Measurements from ENCODE around the gene SCAF1. TPM values are rescaled to one million over a fixed set of nuclear protein-coding genes. Genes with fewer than 3 reads are reported as not detected.

The SCAF1 gene
- total and polyA plus RNA-seq, 2 experiments from 2014 or later, result 19.7 to 53.7 TPM

DNA sequence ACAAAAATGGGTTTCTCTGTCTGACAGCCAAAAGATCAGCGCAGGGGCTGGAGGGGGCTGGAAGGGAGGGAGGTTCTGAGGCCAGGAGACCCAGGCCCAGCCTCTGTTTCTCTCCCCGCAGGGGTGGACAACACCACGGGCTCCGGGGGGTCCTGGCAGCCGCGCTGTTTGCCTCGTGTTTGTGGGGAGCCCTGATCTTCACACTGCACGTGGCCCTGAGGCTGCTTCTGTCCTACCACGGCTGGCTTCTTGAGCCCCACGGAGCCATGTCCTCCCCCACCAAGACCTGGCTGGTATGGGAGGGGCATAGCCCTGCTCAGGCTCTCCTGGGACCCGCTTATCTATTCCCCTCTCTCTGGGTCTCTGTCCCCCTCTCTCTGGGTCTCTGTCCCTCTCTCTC, 58.6 kb downstream of the SCAF1 start (continued):
- TF ChIP-seq REST (IDR thresholded peaks at IDR 0.05; ENCODE audit: unreplicated experiment), result no peak

DNA sequence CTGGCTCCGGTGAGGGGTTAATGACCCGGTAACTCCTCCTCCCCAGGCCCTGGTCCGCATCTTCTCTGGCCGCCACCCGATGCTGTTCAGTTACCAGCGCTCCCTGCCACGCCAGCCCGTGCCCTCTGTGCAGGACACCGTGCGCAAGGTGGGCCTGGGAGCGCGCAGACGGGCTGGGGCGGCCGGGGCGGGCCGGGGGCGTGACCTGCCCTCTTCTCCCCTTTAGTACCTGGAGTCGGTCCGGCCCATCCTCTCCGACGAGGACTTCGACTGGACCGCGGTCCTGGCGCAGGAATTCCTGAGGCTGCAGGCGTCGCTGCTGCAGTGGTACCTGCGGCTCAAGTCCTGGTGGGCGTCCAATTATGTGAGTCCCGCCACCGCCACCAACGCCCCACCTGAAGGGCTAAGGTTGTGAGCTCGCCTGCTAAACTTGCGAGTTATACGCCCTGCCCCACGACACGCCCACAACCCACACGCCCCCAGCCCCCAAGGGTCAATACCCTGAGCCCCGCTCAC, 59.3 kb downstream of the SCAF1 start:
- H3K36me3 ChIP-seq (ENCODE audit: insufficient read depth), result peaks cover 3% of the 10 kb centered on the region; the same call in 1 of the 2 replicates
- no peak overlapping the region for H3K4me3 ChIP-seq
- peaks cover 35% of the 10 kb centered on the region for H3K36me3 Mint-ChIP-seq (ENCODE audit: low read depth)
- H3K27ac Mint-ChIP-seq, result no peak overlapping the region
- no peaks in the 10 kb centered on the region for H3F3A ChIP-seq (replicated peaks; ENCODE audit: low read depth)
- no peaks in the 10 kb centered on the region for H3K27me3 ChIP-seq (ENCODE audit: insufficient read depth)
- no peaks in the 10 kb centered on the region for H3K9me3 Mint-ChIP-seq
- no peak overlapping the region for H2AFZ ChIP-seq
- no peaks in the 10 kb centered on the region for H3K79me2 ChIP-seq (replicated peaks; ENCODE audit: insufficient read depth)
- ATAC-seq, result peak; percentile 63
- no peaks in the 10 kb centered on the region for H3K9me2 ChIP-seq (ENCODE audit: insufficient read depth)
- peak; percentile 34 for DNase-seq (ENCODE audit: low spot score)
- H3K4me1 ChIP-seq (ENCODE audit: insufficient read depth), result no peaks in the 10 kb centered on the region
- no peaks in the 10 kb centered on the region for H3K4me1 Mint-ChIP-seq
- H3K4me3 Mint-ChIP-seq, result no peak overlapping the region
- no peaks in the 10 kb centered on the region for H4K20me1 ChIP-seq (replicated peaks; ENCODE audit: insufficient read depth)
- peaks cover 9% of the 10 kb centered on the region for H3K27me3 Mint-ChIP-seq (ENCODE audit: insufficient read depth, low read depth, poor library complexity)
- no peak overlapping the region for H3K4me2 ChIP-seq
- H3K27ac ChIP-seq (ENCODE audit: low read depth), result no peak overlapping the region; the same call in 1 of the 2 replicates
- TF ChIP-seq CTCF (conservative IDR thresholded peaks at IDR 0.05; ENCODE audit: low read depth in 2 of 2) (no peak), JUNB (IDR thresholded peaks at IDR 0.05; ENCODE audit: unreplicated experiment) (no peak), ETS1 (IDR thresholded peaks at IDR 0.05) (no peak), REST (IDR thresholded peaks at IDR 0.05; ENCODE audit: unreplicated experiment) (no peak), POLR2AphosphoS5 (IDR thresholded peaks at IDR 0.05; ENCODE audit: low read depth) (no peak), ZNF114 (CRISPR knock-in tag; IDR thresholded peaks at IDR 0.05) (no peak), ZNF331 (CRISPR knock-in tag; IDR thresholded peaks at IDR 0.05; ENCODE audit: low read depth) (no peak), EZH2phosphoT487 (IDR thresholded peaks at IDR 0.05; ENCODE audit: unreplicated experiment) (no peak), STAT1 (IDR thresholded peaks at IDR 0.05; ENCODE audit: unreplicated experiment) (no peak)

Data from GM23338 (cell line).